Activated CD8-positive, alpha-beta T cell treated with anti-CD3 and anti-CD28 coated beads, Interleukin-2, amount 10 ng/mL, durations not matched to agents 7 days and 5 days (primary cell): ENCODE data around the gene GLIS1. TPM values are rescaled to one million over a fixed set of nuclear protein-coding genes. Genes with fewer than 3 reads are reported as not detected.

Source experiments
- ATAC-seq: fragments of 150-1000 bp; cut with Tn5 transposase; one replicate; pipeline ENCODE4 v1.10.0; 2021; ENCODE audit warnings: moderate library complexity
- CTCF ChIA-PET: fragments of 350-600 bp; sonication (Branson Sonifier 250); formaldehyde crosslinking; loops from one replicate; lab custom pipeline; 2021; ENCODE audit warnings: antibody characterized with exemption; lab: Charles Lee
- POLR2A ChIA-PET: fragments of 350-600 bp; sonication (Branson Sonifier 250); formaldehyde crosslinking; loops from one replicate; lab custom pipeline; 2021; ENCODE audit warnings: antibody characterized with exemption; lab: Charles Lee
- DNase-seq: peaks from one replicate; pipeline ENCODE4 v3.0.0-alpha.2; 2020
- H3K27ac Mint-ChIP-seq: one replicate; pipeline ENCODE4 v1.8.0; 2021; ENCODE audit warnings: mild to moderate bottlenecking, mixed read lengths
- H3K27me3 Mint-ChIP-seq: one replicate; pipeline ENCODE4 v1.8.0; 2021; ENCODE audit warnings: low read depth, mixed read lengths
- H3K36me3 Mint-ChIP-seq: one replicate; pipeline ENCODE4 v1.8.0; 2021; ENCODE audit warnings: low read depth, mixed read lengths
- H3K4me1 Mint-ChIP-seq: one replicate; pipeline ENCODE4 v1.8.0; 2021; ENCODE audit warnings: low read depth, mixed read lengths
- H3K4me3 Mint-ChIP-seq: one replicate; pipeline ENCODE4 v1.8.0; 2021; ENCODE audit warnings: mild to moderate bottlenecking, mixed read lengths
- H3K9me3 Mint-ChIP-seq: one replicate; pipeline ENCODE4 v1.8.0; 2022; ENCODE audit warnings: mixed read lengths; ENCODE audit not compliant: insufficient read depth
- total RNA-seq, 2 experiments: library from RNA; stranded (reverse); gene quantifications; one replicate each; pipeline ENCODE4 v1.2.3, GENCODE V29; 2021

GLIS1 gene
- total RNA-seq, 2 experiments from 2014 or later, result not detected

DNA sequence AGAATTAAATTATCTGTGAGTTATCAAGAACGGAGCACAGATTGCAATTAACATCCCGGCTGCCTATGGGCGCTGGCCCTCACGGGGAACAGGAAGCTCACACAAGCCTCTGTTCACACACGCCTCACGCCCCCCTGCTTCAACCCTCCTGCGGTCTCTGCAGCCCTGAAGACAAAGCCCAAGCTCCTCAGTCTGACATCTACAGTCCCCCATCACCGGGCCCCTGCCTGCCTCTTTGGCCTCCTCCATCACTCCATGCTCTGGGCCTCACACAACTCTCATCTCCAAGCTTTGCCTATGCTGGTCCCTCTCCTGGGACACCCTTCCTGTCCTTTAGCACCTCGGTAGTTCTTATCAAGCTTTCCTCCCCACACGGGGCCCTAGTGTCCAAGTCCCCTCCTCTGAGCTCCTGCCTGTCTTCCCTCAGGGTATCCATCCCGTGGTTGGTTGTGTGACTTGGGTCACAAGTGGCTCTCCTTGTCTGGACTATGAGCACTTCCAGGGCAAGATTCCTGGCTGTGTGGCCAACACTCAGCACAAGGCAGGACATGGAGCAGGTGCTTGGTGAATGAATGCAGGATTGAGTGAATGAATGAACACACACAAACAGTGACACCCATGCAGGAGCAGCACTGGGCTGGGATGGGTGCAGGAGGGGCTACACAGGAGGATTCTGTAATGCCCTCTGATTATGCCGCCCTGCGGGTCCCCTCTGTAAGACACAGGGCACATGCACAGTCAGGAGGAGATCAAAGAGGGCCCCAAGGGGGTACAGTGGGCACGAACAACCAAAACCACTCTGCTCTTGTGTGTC is 163.6 kb downstream of the GLIS1 start:
- Mint-ChIP-seq H3K27ac (no peak overlapping the region), H3K4me1 (peaks cover 10% of the 10 kb centered on the region), H3K4me3 (no peak overlapping the region), H3K36me3 (no peaks in the 10 kb centered on the region), H3K27me3 (peaks cover 7% of the 10 kb centered on the region), H3K9me3 (no peaks in the 10 kb centered on the region)
- DNase-seq (peak; percentile 34), ATAC-seq (no peak)
- ChIA-PET CTCF (interaction anchor here (0.6 kb wide), 1 partner anchor 125 kb away, joined by 3 read pairs; no protein-coding TSS in a partner anchor), POLR2A (no interaction called here)

DNA sequence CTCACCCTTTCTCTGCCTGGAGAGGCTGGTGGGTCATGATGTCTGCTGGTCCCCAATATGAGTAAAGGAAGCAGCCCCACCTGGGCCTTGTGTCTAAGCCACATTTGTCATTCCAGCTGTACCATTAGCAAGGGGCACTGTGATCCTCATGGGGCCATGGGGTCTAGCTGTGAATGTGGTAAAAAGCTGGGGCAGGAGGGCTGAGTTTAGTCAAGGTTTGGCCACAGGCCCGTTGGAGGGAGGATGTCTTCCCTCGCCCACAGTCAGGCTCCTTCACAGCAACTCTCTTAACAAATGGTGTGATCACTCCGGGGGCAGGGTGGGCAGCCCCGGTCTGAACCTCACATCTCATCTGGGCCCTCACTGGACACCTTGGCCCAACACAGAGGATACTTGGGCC is 164.3 kb downstream of the GLIS1 start:
- POLR2A ChIA-PET, result no interaction called here
- Mint-ChIP-seq H3K36me3 (no peaks in the 10 kb centered on the region), H3K4me3 (no peak overlapping the region), H3K4me1 (peaks cover 10% of the 10 kb centered on the region), H3K9me3 (no peaks in the 10 kb centered on the region), H3K27ac (no peak overlapping the region), H3K27me3 (peaks cover 9% of the 10 kb centered on the region)
- DNase-seq (no peak), ATAC-seq (no peak)
- CTCF ChIA-PET, result interaction anchor here (0.6 kb wide), 1 partner anchor 125 kb away, joined by 3 read pairs; no protein-coding TSS in a partner anchor

DNA sequence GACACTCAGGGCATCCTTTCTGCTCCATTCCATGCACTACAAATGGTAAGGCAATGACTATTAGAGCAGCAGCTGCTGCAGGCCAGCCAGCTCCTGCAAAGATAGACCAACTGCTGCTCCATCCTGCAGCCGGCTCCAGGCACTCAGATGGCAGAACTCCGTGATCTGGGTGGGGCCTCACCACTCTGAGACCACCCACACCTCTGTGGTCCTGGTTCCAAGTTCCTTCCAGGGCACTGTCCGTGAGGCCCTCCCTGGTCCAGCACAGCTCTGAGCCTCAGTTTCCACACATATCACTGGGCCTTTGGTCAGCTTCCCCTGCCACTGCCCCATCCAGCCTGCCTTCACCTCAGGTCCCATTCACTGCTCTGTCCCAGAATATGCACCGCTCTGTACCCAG is 165.0 kb downstream of the GLIS1 start:
- H3K27ac Mint-ChIP-seq, result no peak overlapping the region
- H3K36me3 Mint-ChIP-seq, result no peaks in the 10 kb centered on the region
- DNase-seq (no peak), ATAC-seq (no peak)
- no peak overlapping the region for H3K4me3 Mint-ChIP-seq
- POLR2A ChIA-PET, result interaction anchor here (1.1 kb wide), 1 partner anchor 8 kb away, joined by 3 read pairs; no protein-coding TSS in a partner anchor
- peaks cover 10% of the 10 kb centered on the region for H3K27me3 Mint-ChIP-seq
- peaks cover 10% of the 10 kb centered on the region for H3K4me1 Mint-ChIP-seq
- CTCF ChIA-PET, result no interaction called here
- no peaks in the 10 kb centered on the region for H3K9me3 Mint-ChIP-seq

DNA sequence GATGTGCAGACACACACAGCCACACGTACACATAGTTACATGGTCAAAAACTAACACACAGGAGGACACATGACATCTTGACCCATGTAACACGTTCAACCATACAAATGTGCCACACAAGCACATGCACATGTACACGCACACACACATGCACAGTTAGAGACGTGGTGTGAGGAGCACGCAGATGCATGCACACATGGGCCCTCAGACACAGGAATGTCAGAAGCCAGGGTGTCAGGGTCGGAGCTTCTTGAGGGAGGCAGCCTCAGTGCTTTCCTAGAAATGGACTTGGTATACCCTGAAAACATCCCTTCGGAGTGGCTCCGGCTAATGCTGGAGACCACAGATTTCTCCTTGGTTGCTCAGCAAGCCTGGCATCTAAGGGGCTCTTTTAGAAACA is 165.4 kb downstream of the GLIS1 start:
- H3K9me3 Mint-ChIP-seq, result no peaks in the 10 kb centered on the region
- POLR2A ChIA-PET, result interaction anchor here (1.1 kb wide), 1 partner anchor 9 kb away, joined by 3 read pairs; no protein-coding TSS in a partner anchor

DNA sequence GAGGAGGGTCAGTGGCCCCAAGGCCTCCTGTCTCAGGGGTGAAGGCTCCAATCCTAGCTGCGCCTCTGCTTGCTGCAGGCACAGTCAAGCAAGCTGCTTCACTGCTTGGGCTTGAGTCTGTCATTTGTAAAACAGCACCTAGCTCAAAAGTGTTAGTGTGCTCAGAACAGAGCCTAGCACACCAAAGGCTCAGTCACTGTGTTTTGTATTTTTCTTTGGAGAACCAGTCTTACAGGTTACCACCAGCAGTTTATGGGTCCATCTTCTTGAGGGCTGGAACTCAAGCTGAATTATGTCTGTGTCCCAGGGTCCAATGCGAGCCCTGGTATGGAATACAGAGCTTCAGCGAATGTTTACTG is 166.2 kb downstream of the GLIS1 start:
- DNase-seq, result no peak
- no peak for ATAC-seq

More for the DNA sequence above, 165.4 kb downstream of the GLIS1 start:
- no peak for DNase-seq
- Mint-ChIP-seq H3K27me3 (peaks cover 10% of the 10 kb centered on the region), H3K36me3 (no peaks in the 10 kb centered on the region), H3K4me1 (peaks cover 10% of the 10 kb centered on the region), H3K27ac (no peak overlapping the region), H3K4me3 (no peak overlapping the region)
- no peak for ATAC-seq
- CTCF ChIA-PET, result no interaction called here

DNA sequence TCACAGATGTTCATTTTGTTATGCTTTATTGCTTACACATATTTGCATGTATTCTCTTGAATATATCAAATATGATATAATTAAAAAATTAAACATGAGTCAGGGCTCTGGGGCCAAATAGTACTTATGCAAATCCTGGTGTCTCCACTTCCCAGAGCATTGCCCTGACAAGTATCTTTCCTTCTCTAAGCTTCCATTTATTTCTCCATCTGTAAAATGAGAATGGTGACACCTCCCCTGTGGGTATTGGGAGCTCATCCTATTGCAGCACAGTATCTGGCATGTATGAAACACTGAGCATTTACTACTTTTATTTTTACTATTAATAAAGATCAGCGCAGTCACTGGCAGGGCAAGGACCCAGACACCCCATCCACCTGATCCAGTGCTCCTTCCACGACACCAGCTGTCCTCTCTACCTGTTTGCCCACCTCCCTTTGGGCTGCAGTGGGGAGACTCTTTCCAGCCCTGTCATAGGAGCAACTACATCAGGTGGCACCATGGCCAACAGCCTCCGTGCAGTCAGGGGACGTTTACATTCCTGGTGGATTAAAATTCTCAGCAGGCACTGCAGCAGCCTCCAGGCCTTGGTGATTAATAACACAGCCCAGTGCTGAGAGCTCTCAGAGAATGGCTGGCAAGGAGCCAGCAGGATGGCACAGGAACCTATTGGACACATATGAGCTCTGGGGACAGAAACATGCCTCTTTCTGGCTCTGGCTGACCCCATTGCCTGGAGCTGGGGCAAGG is 166.7 kb downstream of the GLIS1 start:
- CTCF ChIA-PET, result no interaction called here
- no peak overlapping the region for H3K4me3 Mint-ChIP-seq
- ATAC-seq, result no peak

More for the DNA sequence above, 166.2 kb downstream of the GLIS1 start:
- CTCF ChIA-PET, result no interaction called here
- H3K9me3 Mint-ChIP-seq, result no peaks in the 10 kb centered on the region
- POLR2A ChIA-PET, result interaction anchor here (1.1 kb wide), 1 partner anchor 9 kb away, joined by 3 read pairs; no protein-coding TSS in a partner anchor
- no peak overlapping the region for H3K4me3 Mint-ChIP-seq
- H3K27me3 Mint-ChIP-seq, result peaks cover 10% of the 10 kb centered on the region
- no peaks in the 10 kb centered on the region for H3K36me3 Mint-ChIP-seq
- H3K4me1 Mint-ChIP-seq, result peaks cover 10% of the 10 kb centered on the region
- no peak overlapping the region for H3K27ac Mint-ChIP-seq

DNA sequence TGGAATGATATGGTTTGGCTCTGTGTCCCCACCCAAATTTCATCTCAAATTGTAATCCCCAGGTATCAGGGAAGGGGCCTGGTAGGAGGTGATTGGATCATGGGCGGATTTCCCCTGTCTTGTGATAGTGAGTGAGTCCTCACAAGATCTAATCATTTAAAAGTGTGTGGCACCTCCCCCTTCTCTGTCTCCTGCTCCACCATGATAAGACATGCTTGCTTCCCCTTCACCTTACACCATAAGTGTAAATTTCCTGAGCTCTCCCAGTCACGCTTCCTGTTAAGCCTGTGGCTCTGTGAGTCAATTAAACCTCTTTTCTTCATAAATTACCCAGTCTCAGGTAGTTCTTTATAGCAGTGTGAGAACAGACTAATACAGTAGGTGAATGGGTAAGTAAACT is 170.4 kb downstream of the GLIS1 start:
- Mint-ChIP-seq H3K27me3 (peaks cover 30% of the 10 kb centered on the region), H3K9me3 (no peaks in the 10 kb centered on the region), H3K36me3 (no peaks in the 10 kb centered on the region), H3K27ac (no peak overlapping the region), H3K4me1 (peaks cover under 1% of the 10 kb centered on the region), H3K4me3 (no peak overlapping the region)
- DNase-seq, result no peak
- ChIA-PET CTCF (no interaction called here), POLR2A (no interaction called here)
- ATAC-seq, result no peak

More for the DNA sequence above, 166.7 kb downstream of the GLIS1 start:
- POLR2A ChIA-PET, result no interaction called here
- H3K9me3 Mint-ChIP-seq, result no peaks in the 10 kb centered on the region
- no peak overlapping the region for H3K27ac Mint-ChIP-seq
- no peak for DNase-seq
- H3K36me3 Mint-ChIP-seq, result no peaks in the 10 kb centered on the region
- H3K4me1 Mint-ChIP-seq, result peaks cover 10% of the 10 kb centered on the region
- peaks cover 11% of the 10 kb centered on the region for H3K27me3 Mint-ChIP-seq

DNA sequence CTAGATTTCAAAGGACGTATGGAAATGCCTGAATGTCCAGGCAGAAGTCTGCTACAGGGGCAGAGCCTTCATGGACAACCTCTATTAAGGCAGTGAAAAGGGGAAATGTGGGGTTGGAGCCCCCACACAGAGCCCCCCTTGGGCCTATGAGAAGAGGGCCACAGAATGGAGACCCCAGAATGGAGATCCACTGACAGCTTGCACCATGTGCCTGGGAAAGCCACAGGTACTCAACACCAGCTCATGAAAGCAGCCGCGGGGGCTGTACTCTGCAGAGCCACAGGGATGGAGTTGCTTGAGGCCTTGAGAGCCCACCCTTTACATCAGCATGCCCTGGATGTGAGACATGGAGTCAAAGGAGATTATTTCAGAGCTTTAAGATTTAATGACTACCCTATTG is 171.1 kb downstream of the GLIS1 start:
- CTCF ChIA-PET, result no interaction called here
- Mint-ChIP-seq H3K27me3 (peaks cover 29% of the 10 kb centered on the region), H3K9me3 (no peaks in the 10 kb centered on the region), H3K36me3 (no peaks in the 10 kb centered on the region), H3K4me1 (peaks cover 2% of the 10 kb centered on the region), H3K4me3 (no peak overlapping the region), H3K27ac (no peak overlapping the region)
- POLR2A ChIA-PET, result no interaction called here
- no peak for ATAC-seq
- no peak for DNase-seq

DNA sequence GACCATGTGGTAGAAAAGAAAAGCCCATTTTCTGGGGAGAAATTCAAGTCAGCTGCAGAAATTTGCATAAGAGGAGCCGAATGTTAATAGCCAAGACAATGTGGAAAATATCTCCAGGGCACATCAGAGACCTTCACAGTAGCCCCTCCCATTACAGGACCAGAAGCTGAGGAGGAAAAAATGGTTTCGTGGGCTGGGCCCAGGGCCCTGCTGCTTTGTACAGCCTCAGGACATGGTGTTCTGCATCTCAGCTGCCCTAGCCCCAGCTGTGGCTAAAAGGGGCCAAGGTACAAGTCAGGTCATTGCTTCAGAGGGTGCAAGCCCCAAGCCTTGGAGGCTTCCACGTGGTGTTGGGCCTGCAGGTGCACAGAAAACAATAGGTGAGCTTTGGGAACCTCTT is 171.5 kb downstream of the GLIS1 start:
- no peaks in the 10 kb centered on the region for H3K9me3 Mint-ChIP-seq
- H3K4me1 Mint-ChIP-seq, result peaks cover 6% of the 10 kb centered on the region
- no peak overlapping the region for H3K27ac Mint-ChIP-seq
- no peak overlapping the region for H3K4me3 Mint-ChIP-seq
- DNase-seq (no peak), ATAC-seq (no peak)
- H3K36me3 Mint-ChIP-seq, result no peaks in the 10 kb centered on the region
- ChIA-PET POLR2A (no interaction called here), CTCF (no interaction called here)
- peaks cover 33% of the 10 kb centered on the region for H3K27me3 Mint-ChIP-seq

DNA sequence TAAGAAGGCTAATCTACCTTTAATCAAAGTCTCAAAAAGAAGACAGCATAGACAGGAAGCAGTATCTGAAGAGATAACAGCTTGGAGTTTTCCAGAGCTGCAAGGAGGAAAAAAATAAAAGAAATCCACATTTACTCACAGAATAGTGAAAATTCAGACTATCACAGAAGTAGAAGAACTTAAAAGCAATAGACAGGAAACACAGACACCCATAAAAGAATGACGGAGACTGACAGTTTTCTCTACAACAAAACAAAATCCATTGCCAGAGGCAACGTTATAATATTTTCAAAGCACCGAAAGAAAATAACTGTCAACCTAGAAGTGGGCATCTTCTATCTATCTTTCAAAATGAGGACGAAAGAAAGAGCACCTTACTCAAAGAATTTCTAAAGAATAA is 175.4 kb downstream of the GLIS1 start:
- H3K27me3 Mint-ChIP-seq, result peaks cover 33% of the 10 kb centered on the region
- no peak for DNase-seq
- no peak overlapping the region for H3K27ac Mint-ChIP-seq
- no peak overlapping the region for H3K4me3 Mint-ChIP-seq
- ChIA-PET CTCF (no interaction called here), POLR2A (no interaction called here)
- H3K9me3 Mint-ChIP-seq, result no peaks in the 10 kb centered on the region
- peaks cover 14% of the 10 kb centered on the region for H3K4me1 Mint-ChIP-seq
- H3K36me3 Mint-ChIP-seq, result no peaks in the 10 kb centered on the region
- ATAC-seq, result no peak

DNA sequence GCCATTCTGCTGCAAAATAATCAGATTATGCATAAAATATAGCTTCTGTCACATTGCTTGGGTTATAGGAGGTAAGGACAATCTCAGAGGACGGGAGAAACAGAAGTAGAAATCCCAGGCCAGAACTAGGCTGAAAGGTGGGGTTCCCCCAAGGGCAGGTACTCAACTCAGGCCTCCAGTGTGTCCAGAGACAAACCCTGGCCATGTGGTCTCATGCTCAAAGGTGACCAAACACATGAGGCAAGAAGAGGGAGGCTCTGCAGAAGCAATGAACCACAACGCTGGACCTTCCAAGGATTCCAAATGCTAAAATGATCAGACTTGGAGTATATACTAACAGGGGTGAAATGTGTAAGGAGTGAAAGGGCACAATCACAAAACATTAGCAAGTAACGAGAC is 176.0 kb downstream of the GLIS1 start:
- Mint-ChIP-seq H3K9me3 (no peaks in the 10 kb centered on the region), H3K27me3 (peaks cover 33% of the 10 kb centered on the region), H3K27ac (no peak overlapping the region), H3K4me1 (peaks cover 14% of the 10 kb centered on the region), H3K4me3 (no peak overlapping the region), H3K36me3 (no peaks in the 10 kb centered on the region)
- ChIA-PET CTCF (no interaction called here), POLR2A (no interaction called here)
- no peak for ATAC-seq
- no peak for DNase-seq
